ENCODE data around the gene GEMIN7.

GRCh38 chr19:45113628-45114027 is 34.6 kb downstream of the GEMIN7 start:
- TF ChIP-seq EP300 (IDR thresholded peaks at IDR 0.05; ENCODE audit: borderline replicate concordance) = no peak
- no peak for TF ChIP-seq CEBPB (IDR thresholded peaks at IDR 0.05)
- TF ChIP-seq NFIC (IDR thresholded peaks at IDR 0.05) = no peak
- TF ChIP-seq MAX (IDR thresholded peaks at IDR 0.05) = no peak
- no peak for TF ChIP-seq TAF1 (IDR thresholded peaks at IDR 0.05; ENCODE audit: low read depth)
- no peak for TF ChIP-seq TEAD4 (IDR thresholded peaks at IDR 0.05)
- no peak for TF ChIP-seq FOXM1 (IDR thresholded peaks at IDR 0.05; ENCODE audit: borderline replicate concordance, low read depth)
- no peak for TF ChIP-seq RAD21 (IDR thresholded peaks at IDR 0.05; ENCODE audit: low read depth)
- no peak for TF ChIP-seq REST (IDR thresholded peaks at IDR 0.05; ENCODE audit: low read depth)
- no peak for TF ChIP-seq YY1 (IDR thresholded peaks at IDR 0.05; ENCODE audit: low read depth)
- no peak for TF ChIP-seq CREB1 (IDR thresholded peaks at IDR 0.05; ENCODE audit: low read depth)
- TF ChIP-seq ZBTB7A (IDR thresholded peaks at IDR 0.05; ENCODE audit: low read depth) = no peak
- TF ChIP-seq TCF12 (IDR thresholded peaks at IDR 0.05; ENCODE audit: low read depth) = no peak
- no peak for TF ChIP-seq USF1 (IDR thresholded peaks at IDR 0.05)
